ENCODE results near the gene HSPA1A. TPM values are rescaled to one million over a fixed set of nuclear protein-coding genes. Genes with fewer than 3 reads are reported as not detected.

The HSPA1A gene
- total RNA-seq, 4 donors from 2014 or later: 85.8 to 205 (median 111) TPM

GRCh38 chr6:31864818-31865204 is 49.5 kb downstream of the HSPA1A start:
- peaks cover 0 to 16% of the 10 kb centered on the region in 2 donors for H3K36me3 ChIP-seq
- H3K27ac ChIP-seq: no peak overlapping the region
- H3K4me3 ChIP-seq: no peak overlapping the region
- H3K4me1 ChIP-seq: peaks cover 20 to 22% of the 10 kb centered on the region in 2 donors
- no peak for ATAC-seq
- in situ Hi-C loops (cut with MboI; ENCODE audit: low sequenced_read_pairs in 4 of 4) (loop anchor here in 1 of 4 donors (25.0 kb wide), 1 partner anchor 1422 kb away; the partner anchor contains the start of genes B3GALT4, PFDN6, RGL2 and WDR46), intact Hi-C loops (cut with DNase I; ENCODE audit: low total_unique reads) (loop anchor here (5.0 to 10.0 kb wide), 2 partner anchors 90 to 318 kb away; partner anchors contain the start of genes ATP6V1G2, NFKBIL1 and VWA7)
- H3K27me3 ChIP-seq: no peaks in the 10 kb centered on the region
- TF ChIP-seq CTCF (IDR thresholded peaks at IDR 0.05 in 4 of 5, conservative IDR thresholded peaks at IDR 0.05 in 1 of 5) (no peak), POLR2A (IDR thresholded peaks at IDR 0.05) (no peak)
- DNase-seq: no peak
- no peaks in the 10 kb centered on the region for H3K9me3 ChIP-seq

GRCh38 chr6:31865205-31866118 is 50.1 kb downstream of the HSPA1A start:
- no peak overlapping the region for H3K27ac ChIP-seq
- intact Hi-C loops (cut with DNase I; ENCODE audit: low total_unique reads): loop anchor here (10.0 kb wide), 1 partner anchor 91 kb away; the partner anchor contains the start of gene VWA7
- TF ChIP-seq CTCF (IDR thresholded peaks at IDR 0.05 in 4 of 5, conservative IDR thresholded peaks at IDR 0.05 in 1 of 5): no peak
- no peak for TF ChIP-seq POLR2A (IDR thresholded peaks at IDR 0.05)
- in situ Hi-C loops (cut with MboI; ENCODE audit: low sequenced_read_pairs in 4 of 4): loop anchor here in 1 of 4 donors (25.0 kb wide), 1 partner anchor 1422 kb away; the partner anchor contains the start of genes B3GALT4, PFDN6, RGL2 and WDR46
- no peaks in the 10 kb centered on the region for H3K27me3 ChIP-seq
- no peak for DNase-seq
- ATAC-seq: no peak
- H3K9me3 ChIP-seq: no peaks in the 10 kb centered on the region
- H3K4me3 ChIP-seq: no peak overlapping the region
- H3K36me3 ChIP-seq: peaks cover 0 to 10% of the 10 kb centered on the region in 2 donors
- H3K4me1 ChIP-seq: peaks cover 20 to 22% of the 10 kb centered on the region in 2 donors

Other genes starting within 250 kb of the HSPA1A start
- not detected for gene LTA, start 243.3 kb upstream of the HSPA1A start, total RNA-seq
- gene TNF, start 240.0 kb upstream of the HSPA1A start, total RNA-seq: under 1 TPM in 2 of 4 donors, not detected in 2; 0.23 to 0.87 TPM
- not detected for gene LTB, start 233.1 kb upstream of the HSPA1A start, total RNA-seq
- 10 to 100 TPM in 1 of 4 donors, 1 to 10 TPM in 2, not detected in 1; 1.6 to 22.3 (median 4.1) TPM for gene LST1, start 229.3 kb upstream of the HSPA1A start, total RNA-seq
- gene NCR3, start 222.5 kb upstream of the HSPA1A start, total RNA-seq: not detected
- gene AIF1, start 200.3 kb upstream of the HSPA1A start, total RNA-seq: 10 to 100 TPM in 1 of 4 donors, 1 to 10 TPM in 3; 4.3 to 11.0 (median 4.8) TPM
- 10 to 100 TPM; 38.9 to 67.7 (median 52.0) TPM for gene PRRC2A, start 194.8 kb upstream of the HSPA1A start, total RNA-seq
- 100 to 1,000 TPM; 305 to 509 (median 459) TPM for gene BAG6, start 162.9 kb upstream of the HSPA1A start, total RNA-seq
- gene APOM, start 159.6 kb upstream of the HSPA1A start, total RNA-seq: 1 to 10 TPM; 1.8 to 7.9 (median 2.4) TPM
- gene C6orf47, start 154.8 kb upstream of the HSPA1A start, total RNA-seq: 10 to 100 TPM; 22.2 to 34.9 (median 26.8) TPM
- gene GPANK1, start 150.5 kb upstream of the HSPA1A start, total RNA-seq: 10 to 100 TPM; 17.3 to 29.8 (median 24.5) TPM
- gene CSNK2B, start 149.5 kb upstream of the HSPA1A start, total RNA-seq: 100 to 1,000 TPM; 185 to 251 (median 226) TPM
- gene LY6G5B, start 145.6 kb upstream of the HSPA1A start, total RNA-seq: 1 to 10 TPM in 1 of 4 donors, under 1 TPM in 2, not detected in 1; 0.19 to 2.7 (median 0.60) TPM
- 1 to 10 TPM in 2 of 4 donors, not detected in 2; 1.3 to 3.2 TPM for gene LY6G5C, start 134.5 kb upstream of the HSPA1A start, total RNA-seq
- 10 to 100 TPM; 39.2 to 82.9 (median 57.5) TPM for gene ABHD16A, start 112.2 kb upstream of the HSPA1A start, total RNA-seq
- not detected for gene LY6G6F, start 108.7 kb upstream of the HSPA1A start, total RNA-seq
- not detected for gene LY6G6D, start 100.2 kb upstream of the HSPA1A start, total RNA-seq
- not detected for gene LY6G6C, start 93.8 kb upstream of the HSPA1A start, total RNA-seq
- gene MPIG6B, start 92.2 kb upstream of the HSPA1A start, total RNA-seq: not detected
- gene DDAH2, start 86.2 kb upstream of the HSPA1A start, total RNA-seq: 10 to 100 TPM; 10.6 to 24.2 (median 15.4) TPM
- gene CLIC1, start 79.0 kb upstream of the HSPA1A start, total RNA-seq: 10 to 100 TPM; 20.9 to 41.3 (median 26.3) TPM
- 1 to 10 TPM in 3 of 4 donors, under 1 TPM in 1; 0.35 to 7.8 (median 1.6) TPM for gene MSH5, start 75.5 kb upstream of the HSPA1A start, total RNA-seq
- not detected for gene SAPCD1, start 52.9 kb upstream of the HSPA1A start, total RNA-seq
- gene VWA7, start 38.2 kb upstream of the HSPA1A start, total RNA-seq: 1 to 10 TPM; 2.0 to 7.8 (median 4.7) TPM
- gene VARS1, start 19.8 kb upstream of the HSPA1A start, total RNA-seq: 100 to 1,000 TPM in 1 of 4 donors, 10 to 100 TPM in 3; 39.2 to 102 (median 67.4) TPM
- gene LSM2, start 8.6 kb upstream of the HSPA1A start, total RNA-seq: 10 to 100 TPM; 25.1 to 43.7 (median 32.9) TPM
- 1 to 10 TPM; 1.1 to 7.1 (median 3.5) TPM for gene HSPA1L, start 260 bp upstream of the HSPA1A start, total RNA-seq
- 100 to 1,000 TPM in 2 of 4 donors, 10 to 100 TPM in 2; 71.5 to 178 (median 112) TPM for gene HSPA1B, start 12.2 kb downstream of the HSPA1A start, total RNA-seq
- gene NEU1, start 47.3 kb downstream of the HSPA1A start, total RNA-seq: 10 to 100 TPM; 20.8 to 42.7 (median 38.1) TPM
- 1 to 10 TPM in 1 of 4 donors, not detected in 3; 1.6 TPM for gene SLC44A4, start 63.5 kb downstream of the HSPA1A start, total RNA-seq
- gene EHMT2, start 82.2 kb downstream of the HSPA1A start, total RNA-seq: 10 to 100 TPM in 3 of 4 donors, 1 to 10 TPM in 1; 8.4 to 17.5 (median 13.0) TPM
- under 1 TPM in 1 of 4 donors, not detected in 3; 0.26 TPM for gene ZBTB12, start 86.5 kb downstream of the HSPA1A start, total RNA-seq
- 1 to 10 TPM; 2.7 to 4.9 (median 3.6) TPM for gene C2, start 112.2 kb downstream of the HSPA1A start, total RNA-seq
- 10 to 100 TPM in 1 of 4 donors, 1 to 10 TPM in 3; 1.0 to 13.8 (median 6.1) TPM for gene CFB, start 130.6 kb downstream of the HSPA1A start, total RNA-seq
- gene NELFE, start 143.4 kb downstream of the HSPA1A start, total RNA-seq: 10 to 100 TPM; 58.1 to 88.6 (median 78.7) TPM
- gene SKIC2, start 143.6 kb downstream of the HSPA1A start, total RNA-seq: 10 to 100 TPM; 21.2 to 51.9 (median 22.7) TPM
- 10 to 100 TPM in 1 of 4 donors, 1 to 10 TPM in 3; 5.8 to 11.5 (median 8.5) TPM for gene DXO, start 156.6 kb downstream of the HSPA1A start, total RNA-seq
- gene C4A, start 166.5 kb downstream of the HSPA1A start, total RNA-seq: 1 to 10 TPM; 4.3 to 7.8 (median 6.2) TPM
- gene C4B, start 199.3 kb downstream of the HSPA1A start, total RNA-seq: 1 to 10 TPM; 2.6 to 8.6 (median 6.9) TPM
- under 1 TPM in 2 of 4 donors, not detected in 2; 0.16 to 0.41 TPM for gene CYP21A2, start 222.9 kb downstream of the HSPA1A start, total RNA-seq

Measured in gastrocnemius medialis (tissue), 4 donors.